T-helper 22 cell (primary cell): ENCODE measurements around the gene HEY2.

Experiments
- DNase-seq: peaks from one replicate; pipeline ENCODE4 v3.0.0-alpha.2; 2020; ENCODE audit warnings: low read depth

HEY2 gene

DNA sequence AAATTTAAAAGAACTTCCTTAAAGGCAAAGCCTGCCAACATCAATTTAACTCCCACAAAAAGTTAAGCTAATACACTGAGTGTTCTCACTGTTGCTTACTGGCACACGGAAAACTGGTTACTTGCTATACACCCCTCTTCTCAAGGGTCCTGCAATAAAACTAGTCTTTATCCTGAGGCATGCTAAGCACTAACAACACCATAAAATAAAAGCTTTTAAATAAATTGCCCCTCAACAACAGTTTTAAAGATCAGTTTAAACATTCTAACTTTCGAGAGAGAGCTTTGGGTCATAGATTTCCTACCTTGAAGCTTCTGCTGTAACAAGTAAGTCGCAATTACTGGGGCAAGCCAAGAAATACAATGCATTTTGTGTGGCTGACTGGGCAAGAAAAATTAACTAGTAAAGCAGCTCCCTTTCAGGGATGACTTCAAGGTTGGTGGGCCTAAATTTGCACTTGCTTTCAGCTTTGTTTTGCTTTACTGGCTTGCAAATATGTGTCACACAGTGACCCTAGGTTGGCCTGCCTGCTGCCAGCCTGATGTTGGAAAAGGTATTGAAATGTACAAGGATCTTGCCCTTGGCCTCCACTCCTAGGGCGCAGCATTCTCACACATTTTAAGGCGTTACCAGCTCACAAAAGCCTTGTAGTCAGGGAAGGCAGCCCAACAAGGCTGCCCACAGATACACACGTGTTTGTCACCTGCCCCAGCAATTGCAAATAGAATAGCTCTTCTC is 4.0 kb upstream of the HEY2 start:
- DNase-seq = no peak

DNA sequence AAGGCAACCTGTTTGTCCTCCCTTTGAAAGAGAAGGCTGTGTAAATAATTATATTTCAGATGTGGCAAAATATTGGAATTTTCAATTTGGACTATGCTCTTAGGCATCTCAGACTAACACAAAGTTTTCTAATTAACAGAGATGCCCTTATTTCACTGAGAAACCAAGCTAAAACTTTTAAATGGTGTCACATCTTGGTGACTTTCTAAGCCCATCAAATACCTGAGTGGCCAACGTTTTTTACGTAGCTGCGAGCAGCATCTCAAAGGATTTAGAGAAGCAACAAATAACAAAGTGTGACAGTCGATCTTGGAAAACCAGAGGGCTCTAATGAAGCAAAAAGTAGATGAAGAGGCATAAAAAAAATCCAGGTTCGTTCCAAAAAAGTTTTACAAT is 3.4 kb upstream of the HEY2 start:
- DNase-seq = no peak

DNA sequence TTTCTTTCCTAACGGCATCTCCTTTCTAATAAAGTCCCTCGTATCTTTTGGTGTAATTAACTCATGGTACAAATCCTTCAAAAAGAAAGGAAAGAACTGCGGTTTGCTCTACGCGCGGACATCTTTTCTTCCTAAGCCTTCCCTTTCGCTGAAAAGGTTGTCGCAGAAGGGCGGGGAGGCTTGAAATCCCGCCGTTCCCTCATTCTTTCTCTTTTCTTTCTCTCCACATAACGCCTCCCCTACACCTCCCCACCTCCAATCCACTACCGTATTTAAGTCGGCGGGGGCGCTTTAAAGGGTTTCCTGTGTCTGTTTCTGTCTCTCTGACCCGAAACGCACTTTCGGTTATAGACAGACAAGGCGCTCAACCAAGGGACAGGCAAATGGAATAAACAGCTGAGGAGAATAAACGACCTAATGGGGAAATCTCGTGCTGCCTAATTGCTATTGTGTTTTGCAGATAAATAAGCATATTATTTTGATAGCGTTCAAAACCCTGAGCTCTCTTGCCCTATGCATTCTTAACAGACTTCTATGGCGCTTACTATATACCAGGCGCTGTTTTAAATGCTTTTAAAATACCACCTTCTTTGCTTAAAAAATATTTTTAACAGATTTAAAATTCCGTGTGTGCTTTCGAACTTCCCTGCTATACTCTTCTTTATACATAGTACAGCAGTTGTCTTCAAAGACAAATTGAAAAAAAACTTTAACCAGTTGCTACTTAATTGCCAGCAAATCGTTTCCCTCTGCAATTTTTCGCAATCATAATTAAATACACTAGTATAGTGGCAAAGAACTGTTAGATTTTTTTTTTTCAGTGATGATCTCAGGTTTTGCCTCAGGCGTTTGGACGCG is 2.5 kb upstream of the HEY2 start:
- peak; percentile 51 for DNase-seq

DNA sequence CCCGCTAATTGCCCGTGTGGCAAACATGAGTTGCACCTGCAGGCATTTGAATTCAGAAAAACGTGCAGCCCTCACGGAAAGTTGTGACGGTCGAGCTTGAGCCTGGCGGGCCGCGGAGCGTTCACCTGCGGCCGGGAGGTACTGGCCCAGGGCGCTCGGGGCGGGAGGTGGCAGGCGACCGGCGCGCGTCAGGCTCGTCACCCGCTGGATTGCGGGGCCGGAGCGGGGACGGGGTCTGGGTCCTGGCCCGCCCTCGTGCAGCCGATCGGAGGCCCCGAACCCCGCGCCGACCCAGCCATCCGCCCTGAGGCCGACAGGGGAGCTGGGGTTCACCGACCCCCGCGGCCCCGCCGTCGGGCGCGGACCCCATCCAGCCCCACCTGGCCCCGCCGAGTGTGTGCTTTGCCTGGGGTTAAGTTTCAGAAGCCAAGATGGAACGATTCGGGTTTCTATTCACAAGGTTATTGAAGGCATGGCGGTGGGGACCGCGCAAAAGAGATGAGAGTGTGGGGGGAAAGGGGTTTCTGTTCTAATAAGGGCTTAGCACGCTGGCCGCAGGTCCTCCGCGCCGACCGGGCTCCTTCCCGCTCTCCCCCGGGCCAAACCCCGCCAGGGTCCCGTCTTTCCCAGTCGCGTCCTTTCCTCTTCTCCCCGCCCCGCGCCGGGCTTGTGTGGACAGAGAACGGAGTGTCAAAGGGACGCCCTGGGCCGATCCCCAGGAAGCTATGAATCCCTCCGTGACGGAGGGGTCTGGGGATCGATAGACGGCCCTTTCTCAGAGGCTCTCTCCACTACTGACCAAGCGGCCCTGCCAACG is 1.6 kb upstream of the HEY2 start:
- DNase-seq = no peak

DNA sequence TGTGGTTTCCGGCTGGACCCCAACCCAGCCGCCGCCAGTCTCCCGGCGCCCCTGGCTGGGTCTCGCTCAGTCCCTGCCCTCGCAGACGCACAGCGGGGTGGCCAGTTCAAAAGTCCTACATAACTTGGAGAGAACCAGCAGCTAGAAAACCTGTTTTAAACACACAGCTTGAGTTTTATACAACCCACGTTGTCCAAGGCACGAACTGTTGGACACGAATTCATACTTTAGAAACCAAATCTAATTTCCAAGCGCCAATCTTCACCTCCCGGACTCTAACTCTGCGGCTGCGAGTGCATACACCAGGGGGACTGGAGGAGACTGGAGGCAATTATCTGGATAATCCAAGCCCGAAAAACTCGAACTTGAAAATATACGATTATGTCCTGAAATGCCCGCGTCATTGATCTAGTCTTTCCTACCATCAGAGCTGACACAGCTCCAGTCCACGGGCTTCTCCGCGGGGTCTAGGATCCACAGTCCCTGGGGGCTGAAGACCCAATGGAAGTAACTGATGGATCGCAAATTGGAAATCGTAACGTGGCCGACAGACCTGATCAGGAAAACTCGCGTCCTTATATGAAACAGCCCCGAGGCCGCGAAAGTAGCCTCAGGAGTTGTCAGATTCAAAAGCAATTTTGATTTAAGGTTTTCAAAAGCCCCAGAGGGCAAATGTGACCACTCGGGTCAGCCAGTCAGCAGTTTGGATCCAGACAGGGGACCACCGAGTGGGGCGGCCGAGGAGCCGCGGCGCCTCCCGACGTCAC is 843 bp upstream of the HEY2 start:
- no peak for DNase-seq

DNA sequence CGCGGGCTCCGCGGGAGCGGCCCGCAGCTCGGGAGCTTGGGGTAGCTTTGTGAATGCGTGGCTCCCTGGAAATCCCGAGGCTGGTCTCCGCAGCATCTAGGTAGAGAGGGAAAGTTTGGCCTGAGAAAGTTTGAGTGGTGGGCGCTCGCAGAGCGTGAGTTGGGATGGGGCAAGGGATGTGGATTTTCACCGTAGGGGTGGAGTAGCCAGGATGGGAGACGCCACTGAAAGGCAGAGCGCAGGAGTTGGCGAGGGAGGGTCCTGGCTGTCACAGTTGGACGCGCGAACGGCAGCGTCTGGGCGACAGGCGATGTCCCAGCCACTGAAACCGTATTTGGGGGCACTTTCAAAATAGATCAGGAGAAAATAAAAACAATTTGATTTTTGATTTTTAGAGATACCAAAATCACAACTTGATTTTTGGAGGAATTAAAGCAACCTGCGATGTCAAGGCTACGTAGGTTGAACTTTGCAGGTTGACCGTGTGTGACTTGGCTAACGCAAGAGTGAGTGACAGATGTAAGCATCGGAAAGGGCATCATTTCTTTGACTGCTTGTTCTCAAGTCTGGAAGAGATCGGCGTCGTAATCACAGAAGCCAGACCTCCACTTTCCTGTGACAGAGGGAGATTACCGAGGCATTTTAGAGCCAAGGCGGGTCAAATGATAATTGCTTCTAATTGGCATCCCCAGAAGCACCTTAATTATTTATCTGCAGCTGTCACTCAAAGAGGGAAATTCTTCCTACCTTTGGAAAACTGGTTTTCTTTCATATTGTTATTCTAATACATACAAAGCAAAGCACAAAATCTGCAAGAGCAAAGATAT is 646 bp downstream of the HEY2 start:
- DNase-seq = no peak

DNA sequence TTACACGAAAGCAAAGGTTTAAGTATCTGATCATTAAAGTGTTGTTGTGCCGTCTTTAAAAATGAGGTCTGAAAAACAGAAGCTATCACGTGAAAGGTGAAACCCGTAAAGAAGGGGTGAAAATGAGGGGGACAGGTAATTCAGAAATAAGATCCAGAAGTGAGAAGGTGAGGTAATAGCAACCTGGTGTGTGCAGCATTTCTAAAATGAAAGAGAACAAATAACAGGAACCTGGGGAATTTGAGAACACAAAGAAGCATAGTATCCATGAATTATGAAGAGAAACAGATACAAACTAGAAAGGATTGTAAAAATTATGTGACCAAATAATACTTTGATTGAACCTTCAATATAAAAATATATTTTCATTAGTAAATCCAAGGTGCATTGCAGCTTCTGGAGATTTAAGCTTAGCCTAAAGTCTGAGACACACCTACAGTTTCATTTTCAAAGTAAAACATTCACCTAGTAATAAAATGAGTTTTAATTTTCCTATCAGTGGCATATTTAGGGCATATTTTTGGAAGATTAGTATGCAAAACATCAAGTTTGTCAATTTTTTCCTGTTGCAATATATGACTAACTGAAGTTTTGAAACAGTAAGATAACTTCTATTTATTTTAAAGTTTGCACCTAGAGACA is 1.4 kb downstream of the HEY2 start:
- DNase-seq = no peak

DNA sequence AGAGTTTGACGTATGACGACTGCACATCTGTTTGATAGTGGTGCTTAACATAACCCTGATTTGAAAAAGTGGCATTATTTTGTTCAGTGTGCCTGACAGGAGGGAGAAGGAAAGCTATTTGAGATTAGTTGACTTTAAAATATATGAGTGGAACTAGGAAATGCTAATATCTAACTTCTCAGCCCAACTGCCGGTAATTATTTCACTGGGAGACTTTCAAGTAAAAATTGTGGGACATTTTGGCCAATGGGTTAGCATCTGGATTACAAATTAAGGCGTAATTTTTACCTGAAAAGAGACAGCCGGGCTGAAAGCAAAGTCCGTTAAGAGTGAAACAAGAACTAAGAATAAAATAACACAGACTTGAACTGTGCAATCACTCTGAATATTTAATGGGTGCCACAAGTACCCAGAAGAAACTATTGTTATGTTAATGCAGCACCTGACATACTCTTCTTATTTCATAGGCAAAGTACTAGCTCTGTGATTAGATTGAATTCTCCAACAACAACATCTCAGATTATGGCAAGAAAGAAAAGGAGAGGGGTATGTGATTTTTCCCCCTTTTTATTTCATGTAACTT is 2.0 kb downstream of the HEY2 start:
- no peak for DNase-seq

DNA sequence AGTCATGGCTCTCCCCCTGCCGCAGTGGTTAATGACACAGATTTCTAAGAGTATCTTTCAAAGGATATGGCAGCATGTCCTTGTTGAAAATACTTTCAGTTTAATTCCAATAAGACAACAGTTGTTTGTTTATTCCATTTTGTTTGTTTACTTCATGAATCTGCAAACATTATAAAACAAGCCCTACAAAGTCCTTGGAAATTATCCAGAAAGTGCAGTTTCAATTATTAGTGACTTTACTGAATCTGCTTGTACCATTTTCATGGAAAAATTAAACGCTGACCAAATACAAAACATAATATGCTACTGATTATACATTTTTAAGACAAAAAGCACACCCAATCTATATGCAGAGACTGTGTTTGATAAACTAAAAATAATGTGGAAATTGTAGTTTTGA is 3.3 kb downstream of the HEY2 start:
- no peak for DNase-seq

DNA sequence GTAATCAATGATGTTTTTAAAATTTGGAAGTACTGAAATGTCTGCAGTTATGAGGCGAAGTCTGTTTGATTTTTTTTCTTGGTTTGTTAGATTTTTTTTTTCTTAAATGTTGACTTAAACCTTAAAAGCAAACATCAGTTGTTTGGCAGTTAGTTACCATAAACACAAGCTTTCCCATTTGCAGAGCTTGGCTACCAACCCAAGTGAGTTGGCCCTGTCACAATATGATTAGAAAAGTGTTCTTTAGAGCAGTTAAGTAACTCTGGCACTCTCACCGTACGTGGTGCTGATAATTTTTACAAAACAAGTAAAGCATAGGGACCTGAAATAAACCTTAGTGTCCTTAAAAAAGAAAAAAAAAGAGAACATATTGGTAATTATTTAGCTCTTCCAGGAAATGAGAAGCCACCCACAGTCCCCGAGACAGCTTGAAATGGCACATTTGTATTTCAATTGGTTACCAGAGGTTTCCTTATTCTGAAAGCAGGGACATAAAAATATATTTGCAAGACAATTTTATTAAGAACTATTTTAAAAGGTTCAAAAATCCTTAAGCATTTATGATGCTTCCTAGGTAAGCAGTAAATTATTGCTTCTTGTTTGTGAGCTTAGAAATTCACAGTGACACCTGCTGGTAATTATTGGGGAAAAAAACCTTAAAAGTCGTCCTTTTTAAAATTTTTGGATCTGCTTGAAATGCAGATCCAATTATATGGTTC is 3.9 kb downstream of the HEY2 start:
- no peak for DNase-seq

DNA sequence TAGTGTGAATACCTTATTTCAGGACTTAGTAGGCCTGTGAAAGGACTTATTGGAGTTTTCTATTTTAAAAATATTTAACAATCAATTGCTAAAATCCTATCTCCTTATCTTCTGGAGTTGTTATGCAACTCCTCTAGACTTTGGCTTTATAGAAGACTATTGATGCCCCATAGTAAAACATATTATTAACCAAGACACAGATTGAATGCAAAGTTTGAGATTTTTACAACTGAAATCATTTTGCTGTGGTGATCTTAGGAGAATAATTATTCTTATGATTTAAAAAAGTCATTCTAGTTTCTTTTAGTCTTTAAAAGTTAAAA is 4.5 kb downstream of the HEY2 start:
- DNase-seq = no peak

DNA sequence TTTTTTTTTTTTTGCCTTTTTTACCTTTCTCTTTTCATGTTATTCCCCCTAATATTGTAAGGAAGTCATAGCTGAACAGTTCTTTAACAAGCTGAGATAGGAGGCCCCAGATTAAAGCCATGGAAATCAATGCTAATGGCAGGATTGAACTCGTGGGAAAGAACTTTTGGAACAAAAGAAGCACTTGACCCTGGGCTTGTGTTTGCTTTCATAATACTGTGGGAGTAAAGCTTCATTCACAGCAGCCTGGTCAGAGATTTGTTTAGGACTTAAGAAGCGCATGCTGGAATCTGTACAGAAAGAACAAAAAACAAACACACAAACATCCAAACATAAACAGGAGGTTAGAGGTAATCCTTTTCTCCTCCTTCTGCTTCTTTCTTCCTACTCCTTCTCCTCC is 5.1 kb downstream of the HEY2 start:
- no peak for DNase-seq

DNA sequence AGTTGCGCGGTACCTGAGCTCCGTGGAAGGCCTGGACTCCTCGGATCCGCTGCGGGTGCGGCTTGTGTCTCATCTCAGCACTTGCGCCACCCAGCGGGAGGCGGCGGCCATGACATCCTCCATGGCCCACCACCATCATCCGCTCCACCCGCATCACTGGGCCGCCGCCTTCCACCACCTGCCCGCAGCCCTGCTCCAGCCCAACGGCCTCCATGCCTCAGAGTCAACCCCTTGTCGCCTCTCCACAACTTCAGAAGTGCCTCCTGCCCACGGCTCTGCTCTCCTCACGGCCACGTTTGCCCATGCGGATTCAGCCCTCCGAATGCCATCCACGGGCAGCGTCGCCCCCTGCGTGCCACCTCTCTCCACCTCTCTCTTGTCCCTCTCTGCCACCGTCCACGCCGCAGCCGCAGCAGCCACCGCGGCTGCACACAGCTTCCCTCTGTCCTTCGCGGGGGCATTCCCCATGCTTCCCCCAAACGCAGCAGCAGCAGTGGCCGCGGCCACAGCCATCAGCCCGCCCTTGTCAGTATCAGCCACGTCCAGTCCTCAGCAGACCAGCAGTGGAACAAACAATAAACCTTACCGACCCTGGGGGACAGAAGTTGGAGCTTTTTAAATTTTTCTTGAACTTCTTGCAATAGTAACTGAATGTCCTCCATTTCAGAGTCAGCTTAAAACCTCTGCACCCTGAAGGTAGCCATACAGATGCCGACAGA is 9.9 kb downstream of the HEY2 start:
- no peak for DNase-seq

DNA sequence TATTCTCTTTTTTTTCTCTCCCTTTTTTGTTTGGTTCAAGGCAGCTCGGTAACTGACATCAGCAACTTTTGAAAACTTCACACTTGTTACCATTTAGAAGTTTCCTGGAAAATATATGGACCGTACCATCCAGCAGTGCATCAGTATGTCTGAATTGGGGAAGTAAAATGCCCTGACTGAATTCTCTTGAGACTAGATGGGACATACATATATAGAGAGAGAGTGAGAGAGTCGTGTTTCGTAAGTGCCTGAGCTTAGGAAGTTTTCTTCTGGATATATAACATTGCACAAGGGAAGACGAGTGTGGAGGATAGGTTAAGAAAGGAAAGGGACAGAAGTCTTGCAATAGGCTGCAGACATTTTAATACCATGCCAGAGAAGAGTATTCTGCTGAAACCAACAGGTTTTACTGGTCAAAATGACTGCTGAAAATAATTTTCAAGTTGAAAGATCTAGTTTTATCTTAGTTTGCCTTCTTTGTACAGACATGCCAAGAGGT is 10.6 kb downstream of the HEY2 start:
- no peak for DNase-seq

DNA sequence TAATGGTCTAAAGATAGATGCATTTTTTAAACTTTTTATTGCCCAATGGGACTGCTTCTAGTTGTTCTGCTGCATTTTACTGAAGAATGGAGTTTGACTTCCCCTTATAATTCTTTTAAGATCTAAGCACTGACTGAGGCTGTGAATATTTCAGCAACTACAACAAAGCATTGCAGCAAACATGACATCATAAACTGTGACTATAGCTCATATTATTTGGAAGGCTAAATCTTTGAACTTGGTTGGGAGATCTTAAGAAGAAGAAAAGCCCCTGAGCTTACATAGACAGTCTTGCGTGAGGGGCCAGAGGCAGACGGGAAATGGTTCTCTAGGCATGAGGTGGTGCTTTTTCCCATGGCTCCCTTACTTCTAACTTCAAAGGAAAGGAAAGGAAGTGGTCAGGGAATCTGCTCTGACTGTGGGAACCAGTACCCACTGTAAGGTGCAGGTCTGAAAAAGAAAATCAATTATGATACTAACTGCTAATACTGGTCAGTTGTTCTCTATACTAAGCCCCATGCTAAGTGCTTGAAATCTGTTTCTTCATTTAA is 14.8 kb downstream of the HEY2 start:
- no peak for DNase-seq

DNA sequence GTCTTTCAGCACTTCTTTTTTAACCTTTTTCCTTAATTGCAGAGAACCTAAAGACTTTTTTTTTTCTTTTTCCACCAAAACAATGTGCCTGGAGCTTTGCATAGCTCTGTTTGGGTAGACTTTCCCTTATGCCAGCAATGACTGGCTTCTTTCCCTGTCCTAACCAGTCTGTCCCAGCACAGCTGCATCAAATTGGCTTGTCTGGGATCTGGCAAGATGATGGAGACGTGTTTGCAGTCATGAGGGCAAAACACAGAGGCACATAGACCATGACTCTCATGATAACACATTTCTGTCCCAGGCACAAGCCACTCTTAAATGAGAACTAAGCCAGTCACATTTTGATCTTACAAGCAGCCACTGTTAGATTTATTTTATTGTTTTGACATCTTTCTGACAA is 16.5 kb downstream of the HEY2 start:
- DNase-seq = no peak

DNA sequence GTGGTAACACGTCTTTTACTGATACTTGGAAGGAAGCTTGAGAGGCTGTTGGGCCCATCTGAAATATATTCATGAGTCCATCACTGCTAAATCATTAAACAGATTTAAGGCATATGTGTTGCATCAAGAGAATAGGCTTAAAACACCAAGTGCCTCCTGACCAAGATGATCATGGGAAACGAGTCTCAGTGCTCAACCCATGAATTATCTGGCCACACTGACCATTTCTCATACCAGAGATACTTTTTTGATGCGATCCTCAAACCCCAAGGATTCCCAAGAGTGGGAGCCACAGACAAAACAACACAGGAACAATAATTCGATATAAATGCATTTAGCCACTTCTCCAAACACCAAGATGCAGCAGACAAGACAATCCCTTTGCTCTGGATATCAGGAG is 17.2 kb downstream of the HEY2 start:
- no peak for DNase-seq

DNA sequence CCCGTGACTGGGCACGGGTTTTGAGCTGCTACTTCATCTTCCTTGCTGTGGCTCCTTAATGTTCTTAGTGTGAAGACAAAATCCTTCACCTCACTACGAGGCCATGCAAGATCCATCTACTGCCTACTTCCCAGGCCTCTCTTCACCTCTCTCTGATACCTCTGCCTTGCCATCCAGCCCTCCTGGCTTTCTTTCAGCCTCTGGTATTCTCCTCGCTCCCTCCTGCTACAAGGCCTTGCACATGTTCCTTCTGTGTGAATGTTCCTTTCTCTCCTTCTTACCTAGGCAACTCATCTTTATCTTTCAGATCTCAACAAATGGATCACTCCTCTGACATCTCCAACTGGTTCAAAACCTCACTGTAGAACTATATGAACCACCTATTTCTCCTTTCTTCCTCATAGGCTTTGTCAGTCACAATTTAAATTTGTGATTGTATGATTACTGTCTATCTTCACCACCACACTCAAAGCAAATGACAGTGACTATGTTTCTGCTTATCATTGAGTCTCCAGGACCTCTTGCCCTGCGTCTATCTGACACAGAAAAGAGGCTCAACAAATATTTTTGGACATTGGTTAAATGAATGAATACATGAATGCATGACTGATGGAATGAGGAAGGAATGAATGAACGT is 19.8 kb downstream of the HEY2 start:
- no peak for DNase-seq
